ENCODE results near the gene SLC35D2.

DNA sequence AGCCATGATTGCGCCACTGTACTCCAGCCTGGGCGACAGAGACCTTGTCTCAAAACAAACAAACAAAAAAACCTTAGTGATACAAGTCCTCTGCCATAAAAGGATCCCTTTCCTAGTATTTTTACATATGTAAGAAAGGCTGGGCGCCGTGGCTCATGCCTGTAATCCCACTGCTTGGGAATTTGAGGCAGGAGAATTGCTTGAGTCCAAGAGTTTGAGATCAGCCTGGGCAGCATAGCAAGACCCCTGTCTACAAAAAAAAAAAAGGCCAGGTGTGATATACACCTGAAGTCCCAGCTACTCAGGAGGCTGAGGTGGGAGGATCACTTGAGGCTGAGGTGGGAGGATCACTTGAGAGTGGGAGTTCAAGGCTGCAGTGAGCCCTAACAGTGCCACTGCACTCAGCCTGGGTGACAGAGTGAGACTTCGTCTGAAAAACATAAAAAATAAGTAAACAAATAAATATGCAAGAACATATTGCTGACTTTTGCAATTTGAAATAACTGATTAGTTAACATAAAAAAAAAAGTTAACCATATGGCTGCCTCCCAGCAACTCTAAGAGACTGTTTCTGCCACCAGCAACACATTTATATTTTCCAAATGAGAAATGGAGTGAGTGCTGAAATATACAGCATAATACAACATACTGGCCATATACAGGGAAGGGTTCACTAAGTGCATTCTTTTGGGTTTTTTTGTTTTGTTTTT is 27.8 kb upstream of the SLC35D2 start:
- TF ChIP-seq, protein P1, sequence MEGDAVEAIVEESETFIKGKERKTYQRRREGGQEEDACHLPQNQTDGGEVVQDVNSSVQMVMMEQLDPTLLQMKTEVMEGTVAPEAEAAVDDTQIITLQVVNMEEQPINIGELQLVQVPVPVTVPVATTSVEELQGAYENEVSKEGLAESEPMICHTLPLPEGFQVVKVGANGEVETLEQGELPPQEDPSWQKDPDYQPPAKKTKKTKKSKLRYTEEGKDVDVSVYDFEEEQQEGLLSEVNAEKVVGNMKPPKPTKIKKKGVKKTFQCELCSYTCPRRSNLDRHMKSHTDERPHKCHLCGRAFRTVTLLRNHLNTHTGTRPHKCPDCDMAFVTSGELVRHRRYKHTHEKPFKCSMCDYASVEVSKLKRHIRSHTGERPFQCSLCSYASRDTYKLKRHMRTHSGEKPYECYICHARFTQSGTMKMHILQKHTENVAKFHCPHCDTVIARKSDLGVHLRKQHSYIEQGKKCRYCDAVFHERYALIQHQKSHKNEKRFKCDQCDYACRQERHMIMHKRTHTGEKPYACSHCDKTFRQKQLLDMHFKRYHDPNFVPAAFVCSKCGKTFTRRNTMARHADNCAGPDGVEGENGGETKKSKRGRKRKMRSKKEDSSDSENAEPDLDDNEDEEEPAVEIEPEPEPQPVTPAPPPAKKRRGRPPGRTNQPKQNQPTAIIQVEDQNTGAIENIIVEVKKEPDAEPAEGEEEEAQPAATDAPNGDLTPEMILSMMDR (IDR thresholded peaks at IDR 0.05), result no peak
- no peak for TF ChIP-seq POLR2A (IDR thresholded peaks at IDR 0.05; ENCODE audit: low read depth)
